HepG2 (cell line): ENCODE results near the gene CSNK1D. TPM values are rescaled to one million over a fixed set of nuclear protein-coding genes. Genes with fewer than 3 reads are reported as not detected.

ENCODE experiments used
- ARNT2 ChIP-seq: sonication (generic); formaldehyde crosslinking; IDR thresholded peaks from 2 replicates; pipeline ENCODE4 v1.8.0; 2022; ENCODE audit warnings: mild to moderate bottlenecking, low read depth, missing genetic modification reagents, moderate library complexity
- ATF7-NPFF ChIP-seq: sonication (generic); formaldehyde crosslinking; IDR thresholded peaks from 2 replicates; pipeline ENCODE4 v1.8.1; 2023; ENCODE audit warnings: mild to moderate bottlenecking, low read depth, missing genetic modification reagents, moderate library complexity
- BRCA1 ChIP-seq: sonication (generic); formaldehyde crosslinking; IDR thresholded peaks from 2 replicates; pipeline ENCODE4 v1.4.0; 2020; ENCODE audit warnings: missing genetic modification reagents
- NFKBIZ ChIP-seq: IDR thresholded peaks from 2 replicates; pipeline ENCODE4 v1.6.1; 2018; ENCODE audit warnings: missing genetic modification reagents, missing compliant biosample characterization
- NR2C2 ChIP-seq: sonication (generic); formaldehyde crosslinking; IDR thresholded peaks from 2 replicates; pipeline ENCODE4 v1.4.0; 2020; ENCODE audit warnings: missing genetic modification reagents, mild to moderate bottlenecking, moderate library complexity, borderline replicate concordance
- PHF21A ChIP-seq: sonication (generic); formaldehyde crosslinking; IDR thresholded peaks from 2 replicates; pipeline ENCODE4 v1.5.0; 2020; ENCODE audit warnings: mild to moderate bottlenecking, missing genetic modification reagents
- RAD21 ChIP-seq: fragments of 450-650 bp; formaldehyde crosslinking; IDR thresholded peaks from 2 replicates; pipeline ENCODE4 v1.5.0; 2020; ENCODE audit warnings: mild to moderate bottlenecking
- SAFB2 ChIP-seq: sonication (generic); formaldehyde crosslinking; IDR thresholded peaks from 2 replicates; pipeline ENCODE4 v1.5.1; 2020; ENCODE audit warnings: missing genetic modification reagents, low read depth, mild to moderate bottlenecking, borderline replicate concordance
- SMARCE1 ChIP-seq: fragments of 450-650 bp; IDR thresholded peaks from 2 replicates; pipeline ENCODE4 v1.6.1; 2017; ENCODE audit warnings: borderline replicate concordance
- U2AF1 ChIP-seq: fragments of 200-400 bp; formaldehyde crosslinking; optimal IDR thresholded peaks from 2 replicates; pipeline ENCODE3; 2017; ENCODE audit warnings: mild to moderate bottlenecking, low read depth, low read length
- YY1 ChIP-seq: IDR thresholded peaks from 2 replicates; pipeline ENCODE4 v1.6.1; 2011; ENCODE audit warnings: low read length, low read depth, moderate library complexity, mild to moderate bottlenecking; ENCODE audit not compliant: insufficient read depth, insufficient replicate concordance
- ZNF337 ChIP-seq: sonication (generic); formaldehyde crosslinking; IDR thresholded peaks from 2 replicates; pipeline ENCODE4 v1.5.1; 2020; ENCODE audit warnings: missing genetic modification reagents, low read depth, mild to moderate bottlenecking, borderline replicate concordance
- ZNF350 ChIP-seq: sonication (generic); formaldehyde crosslinking; IDR thresholded peaks from 2 replicates; pipeline ENCODE4 v1.4.0; 2020; ENCODE audit warnings: mild to moderate bottlenecking, low read depth, missing genetic modification reagents, borderline replicate concordance
- ZNF460 ChIP-seq: sonication (generic); formaldehyde crosslinking; IDR thresholded peaks from 2 replicates; pipeline ENCODE4 v1.5.1; 2020; ENCODE audit warnings: missing genetic modification reagents, mild to moderate bottlenecking, borderline replicate concordance
- ZNF501 ChIP-seq: sonication (generic); formaldehyde crosslinking; IDR thresholded peaks from 2 replicates; pipeline ENCODE4 v1.5.1; 2020; ENCODE audit warnings: mild to moderate bottlenecking, moderate library complexity, missing genetic modification reagents
- ZNF746 ChIP-seq: sonication (generic); formaldehyde crosslinking; IDR thresholded peaks from 2 replicates; pipeline ENCODE4 v1.8.0; 2022; ENCODE audit warnings: mild to moderate bottlenecking, missing genetic modification reagents
- ZSCAN9 ChIP-seq: IDR thresholded peaks from 2 replicates; pipeline ENCODE4 v1.6.1; 2016; ENCODE audit warnings: borderline replicate concordance
- polyA plus RNA-seq, 8 experiments: library from polyadenylated mRNA; depleted of rRNA in 3 of 8; stranded (reverse) in 7 of 8; unstranded in 1 of 8; fragments of >200 nt; fragmentation: Illumina TruSeq in 4 of 8; extraction: Trizol in 4 of 8; gene quantifications; 2 replicates each; pipeline versions ENCODE4 v1.2.1 to v1.2.3, GENCODE V29; 2011 to 2016; ENCODE audit warnings: low read depth in 4 of 8, missing spikeins in 1 of 8, mixed read lengths in 1 of 8; ENCODE audit not compliant: insufficient read depth in 1 of 8
- total RNA-seq, 5 experiments: library from RNA; depleted of rRNA; stranded (reverse); fragments of >200 nt; fragmentation: Illumina TruSeq; extraction: Trizol; gene quantifications; 2 replicates each; pipeline ENCODE4 v1.2.3, GENCODE V29; 2016; ENCODE audit warnings: low read depth in 1 of 5
- TF ChIP-seq, protein P1 (sequence below): sonication (generic); formaldehyde crosslinking; IDR thresholded peaks from 2 replicates; pipeline ENCODE4 v1.4.0; 2020; ENCODE audit warnings: missing genetic modification reagents, mild to moderate bottlenecking, borderline replicate concordance
- TF ChIP-seq, protein P2 (sequence below): sonication (generic); formaldehyde crosslinking; IDR thresholded peaks from 2 replicates; pipeline ENCODE4 v1.5.0; 2020; ENCODE audit warnings: missing genetic modification reagents
- TF ChIP-seq, protein P3 (sequence below): conservative IDR thresholded peaks from 2 replicates; pipeline ENCODE4 v1.6.1; 2018; ENCODE audit warnings: missing genetic modification reagents
- TF ChIP-seq, protein P4 (sequence below): sonication (generic); formaldehyde crosslinking; IDR thresholded peaks from 2 replicates; pipeline ENCODE4 v1.5.0; 2020; ENCODE audit warnings: mild to moderate bottlenecking, missing genetic modification reagents

The CSNK1D gene
- total and polyA plus RNA-seq, 2 of the 13 experiments (the other 11 are each of a cell fraction or from before 2014, with no cell fraction given): 31.5 to 128 TPM

DNA sequence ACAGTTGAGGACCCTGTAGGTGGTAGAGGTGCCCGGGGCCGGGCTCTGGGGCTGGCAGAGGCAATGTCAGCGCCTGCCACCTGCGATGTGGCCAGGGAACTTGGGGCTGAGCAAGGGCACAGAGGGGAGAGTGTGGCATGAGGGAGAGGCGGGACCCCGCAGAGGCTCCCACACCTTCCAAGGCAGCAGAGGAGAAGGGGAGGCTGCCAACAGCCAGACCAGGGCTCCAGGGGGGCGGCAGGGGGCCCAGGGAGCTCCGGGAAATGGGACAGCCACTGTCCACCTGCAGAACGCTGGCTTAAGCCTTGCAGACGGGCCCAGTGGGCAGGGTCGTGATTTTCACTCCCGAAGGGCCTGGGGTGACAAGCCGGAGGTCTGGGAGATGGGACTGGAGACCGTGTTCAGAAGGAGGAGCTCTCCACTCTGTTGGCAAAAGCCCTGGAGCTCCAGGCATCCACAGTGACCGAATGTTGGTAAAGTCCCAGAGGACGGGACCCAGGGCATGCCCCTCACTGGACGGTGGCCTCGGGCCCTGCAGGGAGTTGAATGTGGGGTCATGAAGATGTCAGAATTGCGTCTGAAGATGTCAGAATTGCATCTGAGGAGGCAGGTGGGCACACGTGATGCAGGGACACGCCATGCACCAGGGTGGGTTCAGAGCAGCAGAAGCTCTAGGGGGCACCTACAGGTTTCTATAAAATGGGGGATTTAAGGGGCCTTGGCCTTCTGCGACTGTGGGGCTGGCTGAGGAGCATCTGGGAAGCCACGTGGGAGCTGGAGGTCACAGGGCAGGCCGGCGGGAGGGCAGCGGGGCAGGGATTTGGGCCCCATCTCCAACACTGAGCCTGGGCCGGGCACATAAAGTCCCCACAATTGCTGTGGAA is 25.3 kb upstream of the CSNK1D start (continued):
- TF ChIP-seq, protein P1, sequence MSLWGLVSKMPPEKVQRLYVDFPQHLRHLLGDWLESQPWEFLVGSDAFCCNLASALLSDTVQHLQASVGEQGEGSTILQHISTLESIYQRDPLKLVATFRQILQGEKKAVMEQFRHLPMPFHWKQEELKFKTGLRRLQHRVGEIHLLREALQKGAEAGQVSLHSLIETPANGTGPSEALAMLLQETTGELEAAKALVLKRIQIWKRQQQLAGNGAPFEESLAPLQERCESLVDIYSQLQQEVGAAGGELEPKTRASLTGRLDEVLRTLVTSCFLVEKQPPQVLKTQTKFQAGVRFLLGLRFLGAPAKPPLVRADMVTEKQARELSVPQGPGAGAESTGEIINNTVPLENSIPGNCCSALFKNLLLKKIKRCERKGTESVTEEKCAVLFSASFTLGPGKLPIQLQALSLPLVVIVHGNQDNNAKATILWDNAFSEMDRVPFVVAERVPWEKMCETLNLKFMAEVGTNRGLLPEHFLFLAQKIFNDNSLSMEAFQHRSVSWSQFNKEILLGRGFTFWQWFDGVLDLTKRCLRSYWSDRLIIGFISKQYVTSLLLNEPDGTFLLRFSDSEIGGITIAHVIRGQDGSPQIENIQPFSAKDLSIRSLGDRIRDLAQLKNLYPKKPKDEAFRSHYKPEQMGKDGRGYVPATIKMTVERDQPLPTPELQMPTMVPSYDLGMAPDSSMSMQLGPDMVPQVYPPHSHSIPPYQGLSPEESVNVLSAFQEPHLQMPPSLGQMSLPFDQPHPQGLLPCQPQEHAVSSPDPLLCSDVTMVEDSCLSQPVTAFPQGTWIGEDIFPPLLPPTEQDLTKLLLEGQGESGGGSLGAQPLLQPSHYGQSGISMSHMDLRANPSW (CRISPR knock-in tag): no peak
- TF ChIP-seq ZNF460 (CRISPR knock-in tag) (no peak), YY1 (peak; percentile 37), NR2C2 (peak; percentile 30; the same call in 1 of the 2 replicates), ZSCAN9 (CRISPR knock-in tag) (0 out of 2 replicates have a peak, but pooled peaks have one; percentile 6), SMARCE1 (no peak), NFKBIZ (no peak), ATF7-NPFF (CRISPR knock-in tag) (0 out of 2 replicates have a peak, but pooled peaks have one; percentile 25), ZNF337 (CRISPR knock-in tag) (peak; percentile 58; the same call in 1 of the 2 replicates), ZNF350 (CRISPR knock-in tag) (no peak), U2AF1 (no peak), PHF21A (0 out of 2 replicates have a peak, but pooled peaks have one; percentile 23), RAD21 (CRISPR knock-in tag) (peak; percentile 4; the same call in 1 of the 2 replicates), ZNF501 (CRISPR knock-in tag) (peak; percentile 81), ARNT2 (CRISPR knock-in tag) (0 out of 2 replicates have a peak, but pooled peaks have one; percentile 13), ZNF746 (CRISPR knock-in tag) (no peak), SAFB2 (peak; percentile 37; the same call in 1 of the 2 replicates), BRCA1 (CRISPR knock-in tag) (no peak)
- TF ChIP-seq, protein P2, sequence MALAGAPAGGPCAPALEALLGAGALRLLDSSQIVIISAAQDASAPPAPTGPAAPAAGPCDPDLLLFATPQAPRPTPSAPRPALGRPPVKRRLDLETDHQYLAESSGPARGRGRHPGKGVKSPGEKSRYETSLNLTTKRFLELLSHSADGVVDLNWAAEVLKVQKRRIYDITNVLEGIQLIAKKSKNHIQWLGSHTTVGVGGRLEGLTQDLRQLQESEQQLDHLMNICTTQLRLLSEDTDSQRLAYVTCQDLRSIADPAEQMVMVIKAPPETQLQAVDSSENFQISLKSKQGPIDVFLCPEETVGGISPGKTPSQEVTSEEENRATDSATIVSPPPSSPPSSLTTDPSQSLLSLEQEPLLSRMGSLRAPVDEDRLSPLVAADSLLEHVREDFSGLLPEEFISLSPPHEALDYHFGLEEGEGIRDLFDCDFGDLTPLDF (CRISPR knock-in tag): no peak
- TF ChIP-seq, protein P3, sequence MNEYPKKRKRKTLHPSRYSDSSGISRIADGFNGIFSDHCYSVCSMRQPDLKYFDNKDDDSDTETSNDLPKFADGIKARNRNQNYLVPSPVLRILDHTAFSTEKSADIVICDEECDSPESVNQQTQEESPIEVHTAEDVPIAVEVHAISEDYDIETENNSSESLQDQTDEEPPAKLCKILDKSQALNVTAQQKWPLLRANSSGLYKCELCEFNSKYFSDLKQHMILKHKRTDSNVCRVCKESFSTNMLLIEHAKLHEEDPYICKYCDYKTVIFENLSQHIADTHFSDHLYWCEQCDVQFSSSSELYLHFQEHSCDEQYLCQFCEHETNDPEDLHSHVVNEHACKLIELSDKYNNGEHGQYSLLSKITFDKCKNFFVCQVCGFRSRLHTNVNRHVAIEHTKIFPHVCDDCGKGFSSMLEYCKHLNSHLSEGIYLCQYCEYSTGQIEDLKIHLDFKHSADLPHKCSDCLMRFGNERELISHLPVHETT (CRISPR knock-in tag): no peak
- TF ChIP-seq, protein P4, sequence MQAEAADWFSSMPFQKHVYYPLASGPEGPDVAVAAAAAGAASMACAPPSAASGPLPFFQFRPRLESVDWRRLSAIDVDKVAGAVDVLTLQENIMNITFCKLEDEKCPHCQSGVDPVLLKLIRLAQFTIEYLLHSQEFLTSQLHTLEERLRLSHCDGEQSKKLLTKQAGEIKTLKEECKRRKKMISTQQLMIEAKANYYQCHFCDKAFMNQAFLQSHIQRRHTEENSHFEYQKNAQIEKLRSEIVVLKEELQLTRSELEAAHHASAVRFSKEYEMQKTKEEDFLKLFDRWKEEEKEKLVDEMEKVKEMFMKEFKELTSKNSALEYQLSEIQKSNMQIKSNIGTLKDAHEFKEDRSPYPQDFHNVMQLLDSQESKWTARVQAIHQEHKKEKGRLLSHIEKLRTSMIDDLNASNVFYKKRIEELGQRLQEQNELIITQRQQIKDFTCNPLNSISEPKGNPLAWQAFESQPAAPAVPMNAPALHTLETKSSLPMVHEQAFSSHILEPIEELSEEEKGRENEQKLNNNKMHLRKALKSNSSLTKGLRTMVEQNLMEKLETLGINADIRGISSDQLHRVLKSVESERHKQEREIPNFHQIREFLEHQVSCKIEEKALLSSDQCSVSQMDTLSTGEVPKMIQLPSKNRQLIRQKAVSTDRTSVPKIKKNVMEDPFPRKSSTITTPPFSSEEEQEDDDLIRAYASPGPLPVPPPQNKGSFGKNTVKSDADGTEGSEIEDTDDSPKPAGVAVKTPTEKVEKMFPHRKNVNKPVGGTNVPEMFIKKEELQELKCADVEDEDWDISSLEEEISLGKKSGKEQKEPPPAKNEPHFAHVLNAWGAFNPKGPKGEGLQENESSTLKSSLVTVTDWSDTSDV (CRISPR knock-in tag): no peak
